Endodermal cell (in vitro differentiated cells): ENCODE results near the gene BMP4. TPM values are rescaled to one million over a fixed set of nuclear protein-coding genes. Genes with fewer than 3 reads are reported as not detected.

Experiments
- DNase-seq: peaks from one replicate; pipeline ENCODE4 v3.0.0-alpha.2; 2017
- H3K27ac ChIP-seq: 2 replicates; pipeline ENCODE4 v1.5.1; 2013; ENCODE audit warnings: mild to moderate bottlenecking, low read depth, low read length, moderate library complexity
- H3K27me3 ChIP-seq: 2 replicates; pipeline ENCODE4 v1.6.1; 2013; ENCODE audit warnings: mild to moderate bottlenecking, low read length, moderate library complexity; ENCODE audit not compliant: insufficient read depth, control insufficient read depth, poor library complexity, severe bottlenecking
- H3K36me3 ChIP-seq: 2 replicates; pipeline ENCODE4 v1.7.0; 2013; ENCODE audit warnings: mild to moderate bottlenecking, low read length, moderate library complexity; ENCODE audit not compliant: control insufficient read depth, insufficient read depth
- H3K4me1 ChIP-seq: one replicate; pipeline ENCODE4 v1.7.0; 2013; ENCODE audit warnings: low read length; ENCODE audit not compliant: control insufficient read depth, insufficient read depth
- H3K4me3 ChIP-seq: 2 replicates; pipeline ENCODE4 v1.5.1; 2013; ENCODE audit warnings: mild to moderate bottlenecking, low read length, moderate library complexity
- H3K9ac ChIP-seq: 2 replicates; pipeline ENCODE4 v1.6.1; 2013; ENCODE audit warnings: mild to moderate bottlenecking, low read length, moderate library complexity; ENCODE audit not compliant: poor library complexity, severe bottlenecking; ENCODE audit errors: extremely low read depth
- H3K9me3 ChIP-seq: 2 replicates; pipeline ENCODE4 v1.6.1; 2013; ENCODE audit warnings: mild to moderate bottlenecking, low read length, moderate library complexity; ENCODE audit not compliant: control insufficient read depth
- H3K27ac Mint-ChIP-seq: 2 replicates; pipeline ENCODE4 v1.8.0; 2020; ENCODE audit warnings: mixed read lengths
- H3K27me3 Mint-ChIP-seq: 2 replicates; pipeline ENCODE4 v1.8.0; 2021; ENCODE audit warnings: mild to moderate bottlenecking, mixed read lengths; ENCODE audit not compliant: insufficient read depth
- H3K36me3 Mint-ChIP-seq: 2 replicates; pipeline ENCODE4 v1.8.0; 2020; ENCODE audit warnings: low read depth, mixed read lengths
- H3K4me1 Mint-ChIP-seq: 2 replicates; pipeline ENCODE4 v1.8.0; 2020; ENCODE audit warnings: mixed read lengths
- H3K4me3 Mint-ChIP-seq: 2 replicates; pipeline ENCODE4 v1.8.0; 2020; ENCODE audit warnings: mild to moderate bottlenecking, moderate library complexity, mixed read lengths
- H3K9me3 Mint-ChIP-seq: 2 replicates; pipeline ENCODE4 v1.8.0; 2020; ENCODE audit warnings: mild to moderate bottlenecking, mixed read lengths
- WGBS, 2 experiments: methylation state at CpG; one replicate each; pipeline versions ENCODE4 v1.1.5 to v1.1.7; 2013; ENCODE audit warnings: missing lambda C conversion rate in 2 of 2, mixed read lengths in 1 of 2; ENCODE audit not compliant: insufficient coverage in 1 of 2, insufficient read length in 1 of 2; 5-methylcytosine and 5-hydroxymethylcytosine counted together
- total RNA-seq, 2 donors: library from RNA; stranded (reverse); fragmentation: NEBNext Ultra II Directional in 1 of 2; extraction: Animal tissue kit (Norgen Biotek cat#: 25700) in 1 of 2; gene quantifications; 2 replicates in 1 of 2; 3 replicates in 1 of 2; pipeline ENCODE4 v1.2.1, GENCODE V29; 2021
- TF ChIP-seq, protein P1 (sequence below): fragments of 200-600 bp; sonication (generic); conservative IDR thresholded peaks from 2 replicates; pipeline ENCODE4 v1.5.0; 2021; ENCODE audit warnings: antibody characterized with exemption, mild to moderate bottlenecking

Gene BMP4
- total RNA-seq, 2 donors from 2014 or later = 13.0 to 19.9 TPM

DNA sequence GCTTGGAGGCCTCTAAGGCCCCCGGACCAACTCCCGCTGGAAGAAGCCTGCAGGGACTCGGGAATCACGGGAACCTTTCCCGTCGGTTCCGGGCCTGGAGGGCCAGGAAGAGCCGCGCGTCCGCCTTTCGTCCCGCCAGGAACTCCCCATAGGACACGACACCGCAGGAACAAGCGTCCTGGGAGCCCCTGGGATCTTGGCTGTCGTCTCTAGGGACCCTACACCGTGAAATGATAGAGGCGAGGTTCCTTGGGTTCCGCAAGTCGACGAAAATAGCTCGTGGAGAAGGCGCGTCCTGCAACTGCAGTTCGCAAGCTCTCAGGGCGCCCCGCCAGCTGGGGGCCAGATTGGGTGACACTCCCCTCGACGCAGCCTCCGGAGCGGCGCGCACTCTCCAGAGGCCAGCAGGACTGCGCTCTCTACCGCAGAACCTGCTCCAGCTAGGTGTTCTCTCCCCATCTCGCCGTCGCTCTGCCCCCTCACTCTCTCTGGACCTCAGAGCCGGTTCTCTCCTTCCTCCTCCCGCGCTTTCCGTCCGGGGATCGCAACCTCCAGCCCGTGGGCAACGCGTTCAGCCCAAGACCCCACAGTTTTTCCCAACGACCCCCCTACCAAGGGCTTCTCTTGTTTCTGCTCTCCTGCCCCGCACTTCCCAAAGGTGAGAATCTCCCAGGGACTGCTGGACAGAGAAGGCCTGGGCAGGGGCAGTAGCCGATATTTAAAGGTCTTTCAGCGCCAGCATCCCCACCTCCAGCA is 776 bp downstream of the BMP4 start:
- Histone ChIP-seq H3K4me3 (peak overlapping the region; percentile 85), H3K4me1 (no peaks in the 10 kb centered on the region), H3K9ac (peak overlapping the region; percentile 44), H3K27me3 (peaks cover 43% of the 10 kb centered on the region), H3K36me3 (peaks cover 6% of the 10 kb centered on the region), H3K9me3 (no peaks in the 10 kb centered on the region), H3K27ac (no peak overlapping the region)
- Mint-ChIP-seq H3K27ac (peak overlapping the region; percentile 33), H3K27me3 (peaks cover 78% of the 10 kb centered on the region), H3K4me3 (peak overlapping the region; percentile 85), H3K4me1 (peaks cover 25% of the 10 kb centered on the region), H3K9me3 (no peaks in the 10 kb centered on the region), H3K36me3 (peaks cover 4% of the 10 kb centered on the region)
- TF ChIP-seq, protein P1, sequence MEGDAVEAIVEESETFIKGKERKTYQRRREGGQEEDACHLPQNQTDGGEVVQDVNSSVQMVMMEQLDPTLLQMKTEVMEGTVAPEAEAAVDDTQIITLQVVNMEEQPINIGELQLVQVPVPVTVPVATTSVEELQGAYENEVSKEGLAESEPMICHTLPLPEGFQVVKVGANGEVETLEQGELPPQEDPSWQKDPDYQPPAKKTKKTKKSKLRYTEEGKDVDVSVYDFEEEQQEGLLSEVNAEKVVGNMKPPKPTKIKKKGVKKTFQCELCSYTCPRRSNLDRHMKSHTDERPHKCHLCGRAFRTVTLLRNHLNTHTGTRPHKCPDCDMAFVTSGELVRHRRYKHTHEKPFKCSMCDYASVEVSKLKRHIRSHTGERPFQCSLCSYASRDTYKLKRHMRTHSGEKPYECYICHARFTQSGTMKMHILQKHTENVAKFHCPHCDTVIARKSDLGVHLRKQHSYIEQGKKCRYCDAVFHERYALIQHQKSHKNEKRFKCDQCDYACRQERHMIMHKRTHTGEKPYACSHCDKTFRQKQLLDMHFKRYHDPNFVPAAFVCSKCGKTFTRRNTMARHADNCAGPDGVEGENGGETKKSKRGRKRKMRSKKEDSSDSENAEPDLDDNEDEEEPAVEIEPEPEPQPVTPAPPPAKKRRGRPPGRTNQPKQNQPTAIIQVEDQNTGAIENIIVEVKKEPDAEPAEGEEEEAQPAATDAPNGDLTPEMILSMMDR = no peak
- peak; percentile 83 for DNase-seq
- WGBS, 2 experiments = 1 to 4% methylated on average over 18 to 52 of the region's 52 CpGs

DNA sequence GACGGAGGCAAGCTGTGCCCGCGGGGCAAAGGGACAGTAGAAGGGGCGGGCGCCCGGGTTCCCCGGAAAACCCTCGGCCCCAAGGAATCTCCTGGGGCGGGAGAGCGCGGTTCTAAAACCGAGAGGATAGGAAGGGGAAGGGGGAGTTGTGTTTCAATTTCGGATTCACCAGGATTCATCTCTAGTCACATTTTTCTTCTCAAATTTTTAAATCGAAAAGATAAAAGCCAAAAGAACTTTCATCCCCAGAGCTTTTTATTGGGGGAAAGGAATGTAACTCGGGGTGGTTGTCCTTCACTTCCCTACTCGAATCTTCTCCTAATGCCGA is 1.4 kb downstream of the BMP4 start:
- 0% methylated on average over 3 to 11 of the region's 17 CpGs for WGBS, 2 experiments
- peaks cover 10% of the 10 kb centered on the region for H3K36me3 Mint-ChIP-seq

DNA sequence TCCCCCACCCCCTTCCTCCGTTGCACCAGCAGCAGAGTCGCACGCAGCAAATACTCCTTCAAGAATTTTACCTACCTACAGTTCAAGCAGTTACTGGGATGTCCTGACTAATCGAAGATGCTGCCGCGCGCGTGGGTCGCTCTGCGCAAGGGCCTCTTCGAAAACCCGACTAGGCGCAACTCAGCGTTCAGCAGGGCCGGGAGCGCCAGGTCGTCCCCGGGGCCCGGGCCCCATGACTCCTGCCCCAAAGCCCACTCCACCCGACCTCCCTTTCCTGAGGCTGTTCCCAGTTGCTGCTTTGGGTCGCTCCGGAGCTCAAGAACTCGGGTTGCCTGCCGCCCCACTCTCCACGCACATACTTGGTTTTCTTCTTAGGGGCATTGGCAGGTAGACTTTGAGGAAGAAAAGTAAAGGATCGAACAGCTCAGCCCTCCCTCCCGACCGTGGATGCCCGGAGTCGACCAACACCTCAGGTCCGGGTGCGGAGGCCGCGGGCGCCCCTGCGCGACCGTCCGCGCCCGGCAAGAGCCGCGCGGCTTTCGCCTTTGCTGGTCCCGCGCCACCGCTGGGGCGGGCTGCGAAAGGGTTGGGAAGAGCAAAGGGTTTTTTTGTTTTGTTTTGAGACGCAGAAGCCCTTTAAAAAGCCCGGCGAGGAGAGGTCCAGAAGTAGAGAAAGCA is 1.9 kb downstream of the BMP4 start:
- TF ChIP-seq, protein P1 = no peak
- DNase-seq = peak; percentile 74
- H3K9ac ChIP-seq = peak overlapping the region; percentile 44
- Mint-ChIP-seq H3K4me3 (peak overlapping the region; percentile 85), H3K4me1 (peaks cover 25% of the 10 kb centered on the region), H3K27me3 (peaks cover 78% of the 10 kb centered on the region), H3K36me3 (peaks cover 15% of the 10 kb centered on the region), H3K9me3 (no peaks in the 10 kb centered on the region), H3K27ac (no peak overlapping the region)
- WGBS, 2 experiments = 0% methylated on average over 8 to 53 of the region's 53 CpGs
- no peaks in the 10 kb centered on the region for H3K9me3 ChIP-seq
- H3K27me3 ChIP-seq = peaks cover 39% of the 10 kb centered on the region
- no peak overlapping the region for H3K27ac ChIP-seq
- H3K4me3 ChIP-seq = peak overlapping the region; percentile 85
- peaks cover 17% of the 10 kb centered on the region for H3K36me3 ChIP-seq
- H3K4me1 ChIP-seq = no peaks in the 10 kb centered on the region

More for the DNA sequence above, 1.4 kb downstream of the BMP4 start:
- no peak overlapping the region for H3K27ac ChIP-seq
- H3K27me3 ChIP-seq = peaks cover 43% of the 10 kb centered on the region
- H3K9me3 ChIP-seq = no peaks in the 10 kb centered on the region
- H3K4me1 ChIP-seq = no peaks in the 10 kb centered on the region
- H3K36me3 ChIP-seq = peaks cover 12% of the 10 kb centered on the region
- Mint-ChIP-seq H3K9me3 (no peaks in the 10 kb centered on the region), H3K4me3 (peak overlapping the region; percentile 85), H3K27ac (no peak overlapping the region), H3K27me3 (peaks cover 78% of the 10 kb centered on the region), H3K4me1 (peaks cover 25% of the 10 kb centered on the region)
- DNase-seq = no peak
- TF ChIP-seq, protein P1 = no peak
- H3K4me3 ChIP-seq = peak overlapping the region; percentile 85
- peak overlapping the region; percentile 44 for H3K9ac ChIP-seq
